ENCODE results near the gene SLC24A3.
A peak's percentile ranks its signal among the peaks of the same experiment; 100 is the strongest.

Gene SLC24A3

GRCh38 chr20:19757487-19758132 lies 545.2 kb downstream of the SLC24A3 start:
- DNase-seq (ENCODE audit: low read depth, low spot score): peak; percentile 93
- TF ChIP-seq CTCF (IDR thresholded peaks at IDR 0.05; ENCODE audit: low read depth, low read length): no peak
- peak overlapping the region; percentile 86 for H3K4me3 ChIP-seq (ENCODE audit: low read depth, low read length)

GRCh38 chr20:19758133-19758500 lies 545.7 kb downstream of the SLC24A3 start, which contains the start of gene RIN2:
Gene RIN2 (plus strand): TSS chr20:19758258. CDS start chr20:19889602, 131,344 bp downstream.
- in situ Hi-C loops (cut with HindIII; ENCODE audit: low sequenced_read_pairs): no loop called here
- H3K4me3 ChIP-seq (ENCODE audit: low read depth, low read length): peak within 1 kb of the TSS; percentile 86
- no peak for DNase-seq (ENCODE audit: low read depth, low spot score)
- TF ChIP-seq CTCF (IDR thresholded peaks at IDR 0.05; ENCODE audit: low read depth, low read length): no peak

More at GRCh38 chr20:19757487-19758132, 545.2 kb downstream of the SLC24A3 start:
- in situ Hi-C loops (cut with HindIII; ENCODE audit: low sequenced_read_pairs): no loop called here

GRCh38 chr20:19758501-19759331 lies 546.3 kb downstream of the SLC24A3 start:
- in situ Hi-C loops (cut with HindIII; ENCODE audit: low sequenced_read_pairs): no loop called here
- peak; percentile 61 for DNase-seq (ENCODE audit: low read depth, low spot score)
- H3K4me3 ChIP-seq (ENCODE audit: low read depth, low read length): peak overlapping the region; percentile 86
- no peak for TF ChIP-seq CTCF (IDR thresholded peaks at IDR 0.05; ENCODE audit: low read depth, low read length)

- in situ Hi-C loops (cut with HindIII; ENCODE audit: low sequenced_read_pairs): no loop called here
- DNase-seq (ENCODE audit: low read depth, low spot score): no peak
- no peak for TF ChIP-seq CTCF (IDR thresholded peaks at IDR 0.05; ENCODE audit: low read depth, low read length)
Observed at GRCh38 chr20:19760371-19760721, 547.9 kb downstream of the SLC24A3 start.

GRCh38 chr20:19761326-19761725 lies 548.9 kb downstream of the SLC24A3 start:
- DNase-seq (ENCODE audit: low read depth, low spot score): no peak
- in situ Hi-C loops (cut with HindIII; ENCODE audit: low sequenced_read_pairs): no loop called here
- TF ChIP-seq CTCF (IDR thresholded peaks at IDR 0.05; ENCODE audit: low read depth, low read length): no peak
- no peak overlapping the region for H3K4me3 ChIP-seq (ENCODE audit: low read depth, low read length)

More at GRCh38 chr20:19760371-19760721, 547.9 kb downstream of the SLC24A3 start:
- H3K4me3 ChIP-seq (ENCODE audit: low read depth, low read length): no peak overlapping the region

GRCh38 chr20:19761841-19762240 lies 549.4 kb downstream of the SLC24A3 start:
- no peak for TF ChIP-seq CTCF (IDR thresholded peaks at IDR 0.05; ENCODE audit: low read depth, low read length)
- no peak overlapping the region for H3K4me3 ChIP-seq (ENCODE audit: low read depth, low read length)
- in situ Hi-C loops (cut with HindIII; ENCODE audit: low sequenced_read_pairs): no loop called here
- no peak for DNase-seq (ENCODE audit: low read depth, low spot score)

Data from astrocyte of the spinal cord (primary cell).